Measurements from ENCODE around the gene DLGAP1.
"Not testable (repeated sequence)": the region's sequence is repeated elsewhere in the genome, so short reads cannot be mapped to it uniquely, and the experiment has no call there.

The DLGAP1 gene

DNA sequence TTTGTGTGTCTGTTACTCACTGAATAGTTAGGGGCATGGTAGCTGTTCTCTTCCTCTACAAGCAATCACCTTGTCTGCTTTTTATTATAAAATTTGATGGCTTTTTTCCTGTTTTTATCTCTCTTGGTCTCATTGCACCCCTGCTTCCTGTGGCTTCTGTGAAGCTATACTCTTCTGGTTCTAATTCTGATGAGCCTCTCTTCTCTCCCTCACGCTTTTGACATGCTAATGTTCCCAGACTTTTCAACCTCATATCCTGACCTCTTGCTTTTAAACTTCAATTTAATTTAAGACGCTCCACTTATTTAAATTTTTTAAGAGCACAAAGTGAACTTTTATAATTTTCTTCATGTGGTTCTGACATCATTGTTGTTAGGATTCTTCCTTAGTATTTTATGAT is 361.4 kb downstream of the DLGAP1 start:
- no peak for DNase-seq (ENCODE audit: low spot score)

GRCh38 chr18:4084382-4084900 is 370.7 kb downstream of the DLGAP1 start:
- DNase-seq (ENCODE audit: low spot score), result no peak

- DNase-seq (ENCODE audit: low spot score), result no peak
These were observed 376.9 kb downstream of the DLGAP1 start for GRCh38 chr18:4078246-4078645.

GRCh38 chr18:4077721-4078120 is 377.4 kb downstream of the DLGAP1 start:
- DNase-seq (ENCODE audit: low spot score), result no peak

- no peak for DNase-seq (ENCODE audit: low spot score)
These were observed 377.9 kb downstream of the DLGAP1 start for GRCh38 chr18:4077204-4077603.

DNA sequence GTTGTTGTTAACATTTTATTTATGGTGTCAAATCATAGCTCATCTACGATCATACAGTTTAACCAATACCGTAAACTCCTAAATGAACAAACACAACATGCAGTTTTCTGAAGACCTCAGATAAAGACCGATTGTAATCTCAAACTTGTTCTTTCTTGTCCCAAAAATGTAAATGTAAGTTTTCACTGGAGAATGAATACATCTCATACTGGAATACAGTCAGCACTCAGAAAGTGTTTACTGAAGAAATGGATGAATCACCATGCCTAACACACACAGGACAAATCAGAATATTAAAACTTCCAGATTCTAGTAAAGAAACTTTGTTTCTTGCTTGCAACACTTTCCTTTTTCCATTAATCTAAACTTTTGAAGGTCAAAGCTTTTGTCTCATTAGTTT is 380.5 kb downstream of the DLGAP1 start:
- no peak for DNase-seq (ENCODE audit: low spot score)

GRCh38 chr18:4069183-4069582 is 385.9 kb downstream of the DLGAP1 start:
- DNase-seq (ENCODE audit: low spot score), result no peak

DNA sequence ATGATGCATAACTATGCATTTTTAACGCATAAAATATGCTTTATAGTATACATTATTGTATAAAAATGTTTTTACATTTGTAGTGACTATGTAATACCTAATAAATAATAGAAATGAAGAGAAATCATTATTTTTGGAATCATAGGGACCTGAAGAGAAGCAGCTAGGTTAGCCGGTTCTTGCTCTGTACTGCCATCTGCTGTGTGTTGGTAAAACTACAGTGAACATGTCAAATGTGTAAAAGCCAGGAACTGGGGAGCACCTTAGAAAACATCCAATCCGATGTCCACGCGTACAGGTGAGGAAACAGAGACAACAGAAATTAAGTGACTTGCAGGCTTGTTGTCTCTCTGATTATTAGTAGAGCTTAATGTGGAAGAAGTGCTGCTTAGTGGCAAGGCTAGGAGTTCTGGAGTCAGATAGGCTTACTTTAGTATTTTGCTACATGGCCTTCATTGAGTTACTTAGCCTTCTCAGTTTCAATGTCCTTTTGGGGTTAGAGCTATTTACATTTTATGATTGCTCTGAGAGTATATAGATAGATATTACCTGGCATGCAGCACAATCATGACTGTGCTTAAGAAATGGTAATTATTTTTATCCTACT is 386.5 kb downstream of the DLGAP1 start:
- DNase-seq (ENCODE audit: low spot score), result peak; percentile 47

DNA sequence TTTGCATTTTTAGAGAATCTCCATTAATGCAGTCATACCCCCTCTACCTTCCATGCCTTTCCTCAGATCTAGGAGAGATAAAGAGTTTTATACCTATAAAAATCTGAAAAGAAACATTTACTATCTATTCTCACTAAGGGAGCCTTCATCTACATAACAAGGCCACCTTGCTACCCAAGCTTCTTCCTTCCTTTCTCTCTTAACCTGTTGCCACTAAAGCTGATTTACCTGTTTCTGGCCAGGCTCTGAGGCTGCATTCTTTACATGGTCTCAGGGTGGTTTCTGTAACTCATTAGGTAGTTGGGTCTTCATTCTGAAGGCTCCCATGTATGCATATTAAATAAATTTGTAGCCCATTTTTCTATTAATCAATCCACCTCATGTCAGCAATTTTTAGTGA is 391.6 kb downstream of the DLGAP1 start:
- DNase-seq (ENCODE audit: low spot score), result no peak

DNA sequence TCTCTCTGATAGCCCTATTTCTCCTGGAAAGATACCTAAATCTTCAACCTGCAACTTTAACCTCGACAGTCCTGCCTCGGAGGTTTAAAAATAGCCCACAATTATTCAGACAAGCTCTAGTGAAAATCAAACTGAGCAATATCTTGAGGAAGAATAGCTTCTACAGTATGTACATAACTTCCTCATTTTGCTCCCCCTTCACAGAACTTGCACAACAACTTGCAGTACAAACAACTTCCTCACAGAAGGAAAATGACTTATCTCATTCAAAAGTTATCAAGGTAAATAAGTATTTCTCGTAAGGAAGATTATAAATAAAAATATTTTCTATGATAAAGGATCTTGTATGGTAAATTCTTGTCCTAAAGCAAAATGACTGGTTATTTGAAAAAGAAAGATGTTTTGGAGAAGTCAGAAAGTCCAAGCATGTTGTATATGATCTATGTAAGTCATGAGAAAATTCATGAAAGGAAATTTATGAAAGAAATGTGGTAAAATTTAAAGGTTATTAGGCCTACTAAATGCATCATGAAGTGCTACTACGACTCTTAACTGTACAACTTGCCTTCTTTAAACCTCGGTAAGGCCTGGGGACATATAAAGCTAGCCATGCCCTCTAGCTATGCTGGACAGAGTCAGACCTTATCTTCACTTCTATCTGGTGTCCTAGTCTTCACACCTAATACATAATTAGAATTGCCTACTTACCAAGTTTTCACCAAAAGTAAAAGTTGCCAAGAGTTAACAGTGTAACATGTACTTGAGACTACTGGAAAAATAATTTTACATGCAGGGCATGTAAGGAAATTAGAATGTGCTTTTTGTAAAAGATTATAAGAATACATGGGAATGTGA is 394.5 kb downstream of the DLGAP1 start:
- no peak for DNase-seq (ENCODE audit: low spot score)

- no peak for DNase-seq (ENCODE audit: low spot score)
These were observed 396.9 kb downstream of the DLGAP1 start for GRCh38 chr18:4058179-4058578.

- DNase-seq (ENCODE audit: low spot score), result no peak
These were observed 414.6 kb downstream of the DLGAP1 start for GRCh38 chr18:4040391-4041092.

DNA sequence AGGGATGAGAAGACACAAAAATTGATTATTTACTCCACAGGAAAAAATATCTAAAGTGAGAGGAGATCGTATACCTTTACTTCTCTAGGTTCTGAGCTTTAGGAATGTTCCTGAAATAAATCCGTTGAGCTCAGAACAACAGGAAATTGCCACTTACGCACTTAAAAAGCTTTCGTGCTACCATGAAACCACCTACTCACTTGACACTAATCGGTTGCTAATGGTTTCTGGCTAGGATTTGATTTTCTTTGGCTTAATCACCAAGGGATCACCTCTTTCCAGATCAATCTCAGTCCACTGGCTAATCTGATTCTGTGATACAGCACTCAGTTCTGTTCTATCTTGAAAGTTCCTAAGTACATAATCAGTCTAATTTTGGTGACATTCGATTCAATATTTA is 419.6 kb downstream of the DLGAP1 start:
- peak; percentile 10 for DNase-seq (ENCODE audit: low spot score)

GRCh38 chr18:4034815-4035214 is 420.3 kb downstream of the DLGAP1 start:
- not testable (repeated sequence) for DNase-seq (ENCODE audit: low spot score)

DNA sequence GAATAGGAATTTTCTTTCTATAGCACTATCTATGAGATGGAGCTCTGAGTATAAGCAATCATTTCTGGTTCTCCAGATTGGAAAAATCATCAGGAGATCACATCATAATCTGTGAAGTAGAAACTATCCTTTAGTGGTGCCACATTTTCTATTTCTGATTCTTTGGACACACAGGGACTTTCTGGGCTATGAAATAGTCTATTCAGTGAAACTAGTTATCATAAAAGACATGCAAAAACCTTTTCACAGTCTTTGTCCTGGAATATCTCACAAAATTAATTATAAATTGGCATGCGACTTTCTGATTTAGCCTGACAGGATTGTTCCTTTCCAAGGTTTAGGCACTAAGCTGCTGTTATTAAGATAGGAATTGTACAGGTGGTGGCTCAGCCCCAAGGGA is 428.6 kb downstream of the DLGAP1 start:
- no peak for DNase-seq (ENCODE audit: low spot score)

DNA sequence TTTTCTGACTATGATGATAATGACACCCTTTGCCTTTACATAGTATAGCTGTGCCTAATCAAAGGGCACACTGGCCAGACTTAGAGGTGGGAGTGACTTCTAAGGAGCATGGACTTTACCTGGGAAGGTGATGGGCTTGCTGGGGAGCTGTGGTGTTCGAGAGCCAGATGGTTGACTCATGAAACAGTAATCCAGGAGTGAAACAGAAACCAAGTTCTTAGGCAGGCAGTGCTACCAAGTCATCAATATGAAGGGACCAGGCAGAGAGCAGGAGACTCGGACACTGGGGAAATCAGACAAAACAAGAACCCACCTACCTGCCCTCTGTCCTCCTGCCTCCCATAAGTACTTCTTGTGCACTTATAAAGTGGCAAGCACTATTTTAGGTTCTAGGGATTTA is 430.4 kb downstream of the DLGAP1 start:
- DNase-seq (ENCODE audit: low spot score), result no peak

- DNase-seq (ENCODE audit: low spot score), result not testable (repeated sequence)
These were observed 432.4 kb downstream of the DLGAP1 start for GRCh38 chr18:4022749-4023148.

DNA sequence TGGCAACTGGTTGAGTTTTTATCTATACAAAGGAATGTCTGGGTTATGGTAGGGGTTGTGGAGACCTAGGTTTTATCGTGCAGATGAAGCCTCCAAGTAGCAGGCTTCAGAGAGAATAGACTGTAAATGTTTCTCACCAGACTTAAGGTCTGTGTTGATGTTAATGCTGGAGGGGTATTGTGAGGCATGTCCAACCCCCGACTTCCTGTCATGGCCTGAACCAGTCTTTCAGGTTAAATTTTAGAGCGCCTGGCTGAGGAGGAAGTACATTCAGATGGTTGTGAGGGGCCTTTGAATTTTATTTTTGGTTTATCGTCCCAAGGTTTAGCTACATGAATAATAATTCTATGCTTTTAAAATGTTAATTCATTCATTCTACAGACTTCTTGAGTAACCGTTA is 435.1 kb downstream of the DLGAP1 start:
- no peak for DNase-seq (ENCODE audit: low spot score)

DNA sequence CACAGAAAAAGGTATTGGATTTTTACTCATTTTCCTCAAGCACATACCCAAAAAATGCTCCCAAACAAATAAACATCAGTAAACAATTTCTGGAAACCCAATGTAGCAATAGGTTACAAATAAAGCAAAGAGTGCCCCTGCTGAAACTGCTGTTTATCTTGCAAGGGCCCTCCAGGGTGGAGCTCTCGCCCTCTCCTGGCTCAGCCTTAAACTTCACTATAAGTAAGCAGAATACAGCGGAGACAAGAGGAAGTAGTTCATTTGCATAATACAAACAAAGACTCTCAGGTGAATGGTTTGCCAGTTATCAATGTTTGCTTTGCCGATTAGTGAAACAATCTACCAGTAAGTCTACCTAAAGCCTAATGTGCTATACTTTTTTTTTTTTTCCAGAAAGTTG is 437.6 kb downstream of the DLGAP1 start:
- no peak for DNase-seq (ENCODE audit: low spot score)

DNA sequence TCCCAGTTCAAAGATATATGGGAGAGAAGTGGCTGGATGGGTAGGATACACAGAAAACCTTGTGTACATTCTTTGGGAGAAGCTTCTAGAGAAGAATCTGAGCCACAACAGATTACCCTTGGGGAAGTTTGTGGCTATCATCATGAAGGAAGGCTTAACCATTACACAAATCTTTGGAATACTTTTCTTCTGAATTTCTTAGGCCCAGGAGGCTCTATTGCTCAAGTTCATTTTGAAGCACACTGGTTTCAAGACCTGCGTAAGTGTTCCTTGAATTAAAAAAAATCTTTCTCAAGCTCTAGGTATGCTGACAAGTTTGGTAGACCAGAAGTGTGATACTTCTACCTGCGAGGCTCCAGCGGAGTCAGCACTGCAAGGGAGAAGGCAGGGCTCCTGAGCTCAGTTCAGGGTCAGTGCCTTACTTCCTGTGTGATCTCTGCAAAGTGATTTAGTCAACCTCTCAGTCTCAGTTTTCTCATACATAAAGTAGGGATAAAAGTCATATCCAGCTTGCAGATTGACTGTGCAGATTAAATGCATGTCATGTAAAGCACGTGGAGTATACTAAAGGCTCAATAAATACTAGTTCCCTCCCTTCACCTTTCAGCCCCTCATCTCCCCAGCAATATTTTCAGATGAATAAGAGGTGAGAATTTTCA is 438.6 kb downstream of the DLGAP1 start:
- no peak for DNase-seq (ENCODE audit: low spot score)

DNA sequence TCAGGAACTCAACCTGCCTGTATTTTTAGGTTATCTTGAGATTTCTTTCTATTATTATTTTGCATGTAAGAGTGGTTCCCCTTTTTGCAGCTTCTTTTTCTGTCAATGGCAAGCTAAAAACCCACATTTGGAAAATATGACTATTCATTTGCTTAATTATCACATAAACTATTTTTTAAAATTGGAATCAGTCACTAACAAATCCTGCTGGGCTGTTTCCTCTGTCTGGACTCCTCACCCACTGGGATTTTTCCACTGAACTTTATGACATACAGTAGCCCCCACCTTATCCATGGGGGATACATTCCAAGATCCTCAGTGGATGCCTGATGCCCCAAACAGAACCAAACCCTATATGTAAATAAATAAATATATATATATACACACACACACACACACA is 447.3 kb downstream of the DLGAP1 start:
- no peak for DNase-seq (ENCODE audit: low spot score)
